Measurements from ENCODE around the gene PPM1H. TPM values are rescaled to one million over a fixed set of nuclear protein-coding genes. Genes with fewer than 3 reads are reported as not detected.

Gene PPM1H
- total RNA-seq, 1 experiment from 2014 or later: 0.22 TPM

DNA sequence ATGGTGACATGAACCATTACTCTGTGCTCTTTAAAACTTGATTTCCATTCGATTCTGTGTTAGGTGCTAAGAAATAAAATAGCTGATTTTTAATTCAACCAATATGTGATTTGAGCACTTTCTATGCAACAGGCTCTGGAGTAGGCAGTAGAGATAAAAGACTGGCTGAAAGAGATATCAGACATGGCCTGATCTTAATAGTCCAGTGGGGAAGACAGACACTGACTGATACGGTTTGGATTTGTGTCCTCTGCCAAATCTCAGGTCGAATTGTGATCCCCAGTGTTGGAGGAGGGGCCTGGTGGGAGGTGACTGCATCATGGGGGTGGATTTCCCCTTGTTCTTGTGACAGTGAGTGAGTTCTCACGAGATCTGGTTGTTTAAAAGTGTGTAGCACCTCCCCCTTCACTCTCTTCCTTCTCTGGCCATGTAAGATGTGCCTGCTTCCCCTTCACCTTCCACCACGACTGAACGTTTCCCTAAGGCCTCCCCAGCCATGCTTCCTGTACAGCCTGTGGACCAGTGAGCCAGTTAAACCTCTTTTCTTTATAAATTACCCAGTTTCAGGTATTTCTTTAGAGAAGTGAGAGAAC is 128.6 kb downstream of the PPM1H start:
- H3K4me3 ChIP-seq (ENCODE audit: low read length): no peak overlapping the region
- H3K27me3 ChIP-seq (ENCODE audit: low read length): 0 out of 2 replicates have a peak, but pooled peaks cover 2% of the 10 kb centered on the region
- no peaks in the 10 kb centered on the region for H3K36me3 ChIP-seq (ENCODE audit: insufficient read depth, low read length)
- DNase-seq: no peak
- no peaks in the 10 kb centered on the region for H3K9me3 ChIP-seq (ENCODE audit: low read length)
- H3K9me2 ChIP-seq (replicated peaks; ENCODE audit: insufficient read depth, low read length): no peaks in the 10 kb centered on the region
- H4K20me1 ChIP-seq (ENCODE audit: insufficient read depth, low read depth, low read length): no peaks in the 10 kb centered on the region
- no peak overlapping the region for H2AFZ ChIP-seq (ENCODE audit: low read length)
- no peaks in the 10 kb centered on the region for H3K79me2 ChIP-seq (ENCODE audit: low read length)
- no peak overlapping the region for H3K27ac ChIP-seq (ENCODE audit: low read length)
- H3K4me2 ChIP-seq (ENCODE audit: low read depth, low read length, poor library complexity, severe bottlenecking): no peak overlapping the region
- H3K4me1 ChIP-seq (ENCODE audit: low read length): no peaks in the 10 kb centered on the region
- no peak overlapping the region for H3K9ac ChIP-seq (ENCODE audit: low read length)

DNA sequence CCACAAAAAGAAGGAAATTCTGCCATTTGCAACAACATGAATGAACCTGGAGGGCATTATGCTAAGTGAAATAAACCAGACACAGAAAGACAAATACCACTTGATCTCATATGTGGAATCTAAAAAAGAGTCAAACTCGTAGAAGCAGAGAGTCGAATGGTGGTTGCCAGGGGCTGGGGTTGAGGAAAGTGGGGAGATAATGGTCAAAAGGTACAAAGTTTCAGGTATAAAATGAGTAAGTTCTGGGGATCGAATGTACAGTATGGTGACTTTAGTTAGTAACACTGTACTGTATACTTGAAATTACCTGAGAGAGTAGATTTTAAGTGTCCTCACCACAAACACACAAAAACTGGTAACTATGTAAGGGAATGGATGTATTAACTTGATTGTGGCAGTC is 129.4 kb downstream of the PPM1H start:
- Histone ChIP-seq H3K4me3 (ENCODE audit: low read length) (no peak overlapping the region), H3K79me2 (ENCODE audit: low read length) (no peaks in the 10 kb centered on the region), H3K27ac (ENCODE audit: low read length) (no peak overlapping the region), H3K27me3 (ENCODE audit: low read length) (0 out of 2 replicates have a peak, but pooled peaks cover 2% of the 10 kb centered on the region), H3K4me2 (ENCODE audit: low read depth, low read length, poor library complexity, severe bottlenecking) (no peak overlapping the region), H3K9me2 (replicated peaks; ENCODE audit: insufficient read depth, low read length) (no peaks in the 10 kb centered on the region), H3K9me3 (ENCODE audit: low read length) (no peaks in the 10 kb centered on the region), H3K36me3 (ENCODE audit: insufficient read depth, low read length) (no peaks in the 10 kb centered on the region), H3K4me1 (ENCODE audit: low read length) (no peaks in the 10 kb centered on the region), H3K9ac (ENCODE audit: low read length) (no peak overlapping the region), H2AFZ (ENCODE audit: low read length) (no peak overlapping the region), H4K20me1 (ENCODE audit: insufficient read depth, low read depth, low read length) (no peaks in the 10 kb centered on the region)
- DNase-seq: no peak

DNA sequence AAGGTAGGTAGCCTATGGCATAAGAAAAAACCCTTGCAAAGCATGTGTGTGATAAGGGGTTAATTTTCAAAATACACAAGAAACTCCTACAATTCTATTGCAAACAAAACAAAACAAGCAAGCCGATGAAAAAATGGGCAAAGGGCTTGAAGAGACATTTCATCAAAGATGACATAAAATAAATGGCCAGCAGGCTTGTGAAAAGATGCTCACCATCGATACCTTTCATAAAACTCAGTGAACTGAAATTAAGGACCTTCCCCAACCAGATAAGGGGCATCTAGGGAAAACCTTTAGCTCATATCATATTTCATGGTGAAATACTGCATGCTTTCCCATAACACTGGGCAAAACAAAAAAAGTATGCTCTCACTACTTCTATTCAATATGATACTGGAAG is 131.2 kb downstream of the PPM1H start:
- H3K27me3 ChIP-seq (ENCODE audit: low read length): 0 out of 2 replicates have a peak, but pooled peaks cover 2% of the 10 kb centered on the region
- H3K9me3 ChIP-seq (ENCODE audit: low read length): no peaks in the 10 kb centered on the region
- H3K27ac ChIP-seq (ENCODE audit: low read length): no peak overlapping the region
- no peak overlapping the region for H3K9ac ChIP-seq (ENCODE audit: low read length)
- no peak overlapping the region for H2AFZ ChIP-seq (ENCODE audit: low read length)
- H3K4me3 ChIP-seq (ENCODE audit: low read length): no peak overlapping the region
- no peak for DNase-seq
- H3K36me3 ChIP-seq (ENCODE audit: insufficient read depth, low read length): no peaks in the 10 kb centered on the region
- H3K79me2 ChIP-seq (ENCODE audit: low read length): no peaks in the 10 kb centered on the region
- no peak overlapping the region for H3K4me2 ChIP-seq (ENCODE audit: low read depth, low read length, poor library complexity, severe bottlenecking)
- no peaks in the 10 kb centered on the region for H4K20me1 ChIP-seq (ENCODE audit: insufficient read depth, low read depth, low read length)
- no peaks in the 10 kb centered on the region for H3K9me2 ChIP-seq (replicated peaks; ENCODE audit: insufficient read depth, low read length)
- no peaks in the 10 kb centered on the region for H3K4me1 ChIP-seq (ENCODE audit: low read length)

DNA sequence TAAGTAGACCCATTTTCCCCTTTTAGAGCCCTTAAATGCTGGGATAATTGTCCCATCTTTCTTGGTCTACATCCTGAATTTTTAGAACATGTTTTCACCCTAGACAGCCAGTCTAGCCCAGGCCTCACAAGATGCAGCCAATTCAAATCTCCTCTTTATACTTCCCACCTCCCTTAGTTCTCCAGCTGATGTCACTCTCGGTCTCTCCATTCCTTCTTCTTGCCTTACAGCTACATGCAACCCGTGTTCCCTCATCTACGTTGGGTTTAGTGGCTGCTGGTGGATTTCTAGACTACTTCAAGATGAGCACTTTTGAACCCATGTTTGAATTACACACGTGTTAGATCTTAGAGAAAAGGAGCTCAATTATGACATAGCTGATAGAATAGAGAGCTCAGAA is 132.0 kb downstream of the PPM1H start:
- H3K27me3 ChIP-seq (ENCODE audit: low read length): 0 out of 2 replicates have a peak, but pooled peaks cover 2% of the 10 kb centered on the region
- no peaks in the 10 kb centered on the region for H3K79me2 ChIP-seq (ENCODE audit: low read length)
- H3K4me3 ChIP-seq (ENCODE audit: low read length): no peak overlapping the region
- H3K9me3 ChIP-seq (ENCODE audit: low read length): no peaks in the 10 kb centered on the region
- no peaks in the 10 kb centered on the region for H3K36me3 ChIP-seq (ENCODE audit: insufficient read depth, low read length)
- no peaks in the 10 kb centered on the region for H4K20me1 ChIP-seq (ENCODE audit: insufficient read depth, low read depth, low read length)
- H3K9ac ChIP-seq (ENCODE audit: low read length): no peak overlapping the region
- H2AFZ ChIP-seq (ENCODE audit: low read length): no peak overlapping the region
- H3K9me2 ChIP-seq (replicated peaks; ENCODE audit: insufficient read depth, low read length): no peaks in the 10 kb centered on the region
- no peak overlapping the region for H3K4me2 ChIP-seq (ENCODE audit: low read depth, low read length, poor library complexity, severe bottlenecking)
- DNase-seq: no peak
- H3K27ac ChIP-seq (ENCODE audit: low read length): no peak overlapping the region
- H3K4me1 ChIP-seq (ENCODE audit: low read length): no peaks in the 10 kb centered on the region

DNA sequence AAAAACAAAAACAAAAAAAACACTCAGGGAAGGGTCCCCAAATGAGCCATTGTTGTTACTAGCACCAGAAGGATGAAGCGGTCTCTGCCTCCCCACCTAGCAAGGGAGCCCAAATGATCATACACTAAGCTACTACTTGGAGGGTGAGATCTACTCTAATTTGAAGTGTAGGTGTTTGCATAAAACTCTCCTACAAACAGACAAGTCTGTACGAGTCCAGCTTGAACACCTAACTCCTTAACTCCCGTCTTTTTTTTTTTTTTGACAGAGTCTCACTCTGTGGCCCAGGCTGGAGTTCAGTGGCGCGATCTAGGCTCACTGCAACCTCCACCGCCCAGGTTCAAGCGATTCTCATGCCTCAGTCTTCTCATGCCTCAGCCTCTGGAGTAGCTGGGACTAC is 132.6 kb downstream of the PPM1H start:
- H2AFZ ChIP-seq (ENCODE audit: low read length): no peak overlapping the region
- no peak overlapping the region for H3K27ac ChIP-seq (ENCODE audit: low read length)
- no peak overlapping the region for H3K4me3 ChIP-seq (ENCODE audit: low read length)
- no peak overlapping the region for H3K9ac ChIP-seq (ENCODE audit: low read length)
- no peak for DNase-seq
- no peaks in the 10 kb centered on the region for H3K4me1 ChIP-seq (ENCODE audit: low read length)
- no peaks in the 10 kb centered on the region for H3K36me3 ChIP-seq (ENCODE audit: insufficient read depth, low read length)
- H3K4me2 ChIP-seq (ENCODE audit: low read depth, low read length, poor library complexity, severe bottlenecking): no peak overlapping the region
- no peaks in the 10 kb centered on the region for H4K20me1 ChIP-seq (ENCODE audit: insufficient read depth, low read depth, low read length)
- no peaks in the 10 kb centered on the region for H3K79me2 ChIP-seq (ENCODE audit: low read length)
- H3K27me3 ChIP-seq (ENCODE audit: low read length): 0 out of 2 replicates have a peak, but pooled peaks cover 2% of the 10 kb centered on the region
- H3K9me3 ChIP-seq (ENCODE audit: low read length): no peaks in the 10 kb centered on the region
- H3K9me2 ChIP-seq (replicated peaks; ENCODE audit: insufficient read depth, low read length): no peaks in the 10 kb centered on the region

DNA sequence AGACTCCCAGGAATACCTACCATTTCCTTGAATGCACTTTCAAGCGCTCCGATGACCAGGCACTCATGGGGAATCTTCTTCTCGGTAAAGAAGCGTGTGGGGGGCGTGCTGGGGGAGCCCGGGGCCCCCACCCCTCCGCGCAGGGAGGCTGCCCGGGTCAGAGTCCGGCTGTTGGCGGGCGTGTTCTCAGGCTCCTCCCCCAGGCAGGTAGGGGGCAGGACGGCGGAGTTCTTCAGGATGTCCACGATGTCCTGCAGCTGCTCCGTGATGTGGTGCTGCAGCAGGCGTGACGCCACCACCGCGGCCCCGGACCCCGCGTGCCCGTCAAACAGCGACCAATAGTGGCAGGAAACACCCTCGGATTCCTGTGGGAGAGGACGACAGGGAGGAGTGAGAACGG is 133.2 kb downstream of the PPM1H start:
- Histone ChIP-seq H3K9me3 (ENCODE audit: low read length) (no peaks in the 10 kb centered on the region), H3K9ac (ENCODE audit: low read length) (no peak overlapping the region), H3K4me1 (ENCODE audit: low read length) (no peaks in the 10 kb centered on the region), H3K79me2 (ENCODE audit: low read length) (no peaks in the 10 kb centered on the region), H3K4me3 (ENCODE audit: low read length) (no peak overlapping the region), H3K9me2 (replicated peaks; ENCODE audit: insufficient read depth, low read length) (no peaks in the 10 kb centered on the region), H3K36me3 (ENCODE audit: insufficient read depth, low read length) (no peaks in the 10 kb centered on the region), H4K20me1 (ENCODE audit: insufficient read depth, low read depth, low read length) (no peaks in the 10 kb centered on the region), H3K27ac (ENCODE audit: low read length) (no peak overlapping the region), H3K4me2 (ENCODE audit: low read depth, low read length, poor library complexity, severe bottlenecking) (no peak overlapping the region), H2AFZ (ENCODE audit: low read length) (no peak overlapping the region), H3K27me3 (ENCODE audit: low read length) (0 out of 2 replicates have a peak, but pooled peaks cover 2% of the 10 kb centered on the region)
- no peak for DNase-seq

DNA sequence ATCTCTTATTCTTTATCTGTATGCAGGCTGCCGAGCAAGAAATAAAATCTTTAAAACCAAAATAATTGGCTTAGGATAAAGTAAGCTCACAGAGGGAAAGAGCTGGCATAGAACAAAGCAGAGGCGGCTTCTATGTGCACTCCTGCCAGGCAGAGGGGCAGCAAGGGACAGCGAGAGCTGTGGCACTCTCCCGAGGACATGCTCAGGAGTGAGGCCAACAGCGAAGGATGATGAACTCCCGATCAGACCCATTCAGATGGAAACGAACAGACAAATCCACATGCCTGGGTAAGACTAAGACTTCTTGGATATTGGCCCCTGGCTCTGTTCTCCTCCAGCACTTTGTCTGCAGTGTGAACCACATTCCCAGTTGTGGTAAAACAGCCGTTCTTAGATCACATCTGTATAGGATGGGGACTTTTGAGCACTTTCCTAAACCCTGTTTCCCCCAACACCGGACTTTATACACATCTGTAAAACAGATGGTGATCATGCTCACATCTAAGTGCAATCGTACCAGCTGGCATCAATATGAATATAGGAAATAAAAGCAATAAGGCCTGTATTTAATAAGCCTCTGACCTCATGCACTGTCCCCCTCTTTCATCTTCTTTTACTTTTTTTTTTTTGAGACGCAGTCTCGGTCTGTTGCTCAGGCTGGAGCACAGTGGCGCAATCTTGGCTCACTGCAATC is 134.1 kb downstream of the PPM1H start:
- Histone ChIP-seq H3K27ac (ENCODE audit: low read length) (no peak overlapping the region), H2AFZ (ENCODE audit: low read length) (no peak overlapping the region), H3K4me1 (ENCODE audit: low read length) (no peaks in the 10 kb centered on the region), H4K20me1 (ENCODE audit: insufficient read depth, low read depth, low read length) (no peaks in the 10 kb centered on the region), H3K79me2 (ENCODE audit: low read length) (no peaks in the 10 kb centered on the region), H3K9me3 (ENCODE audit: low read length) (no peaks in the 10 kb centered on the region), H3K4me2 (ENCODE audit: low read depth, low read length, poor library complexity, severe bottlenecking) (no peak overlapping the region), H3K9ac (ENCODE audit: low read length) (no peak overlapping the region), H3K36me3 (ENCODE audit: insufficient read depth, low read length) (no peaks in the 10 kb centered on the region), H3K27me3 (ENCODE audit: low read length) (0 out of 2 replicates have a peak, but pooled peaks cover 2% of the 10 kb centered on the region), H3K9me2 (replicated peaks; ENCODE audit: insufficient read depth, low read length) (no peaks in the 10 kb centered on the region), H3K4me3 (ENCODE audit: low read length) (no peak overlapping the region)
- DNase-seq: no peak

DNA sequence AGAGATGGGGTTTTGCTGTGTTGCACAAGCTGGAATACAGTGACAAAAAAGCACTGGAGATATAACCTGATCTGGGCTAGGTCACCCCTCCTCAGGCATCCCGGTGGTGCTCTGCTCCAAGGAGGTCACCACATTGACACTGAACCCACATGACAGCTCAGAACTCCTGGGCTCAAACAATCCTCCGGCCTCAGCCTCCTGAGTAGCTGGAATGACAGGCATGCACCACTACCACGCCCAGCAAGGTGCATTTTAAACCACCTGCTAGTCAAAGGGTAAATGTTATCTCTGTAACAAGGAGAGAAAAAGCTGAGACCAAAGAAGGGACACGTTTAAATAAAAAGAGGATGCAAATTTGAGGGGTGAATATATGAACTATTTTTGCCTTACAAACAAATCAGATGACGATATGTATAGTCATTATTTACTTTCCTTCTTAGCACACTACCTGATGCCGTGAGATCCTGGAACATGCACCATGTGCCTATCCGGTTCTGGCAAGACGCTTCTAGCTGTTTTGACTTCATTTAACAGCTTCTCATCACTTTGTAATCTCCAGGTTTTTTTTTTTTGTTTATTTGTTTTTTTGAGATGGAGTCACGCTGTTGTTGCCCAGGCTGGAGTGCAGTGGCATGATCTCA is 135.1 kb downstream of the PPM1H start:
- H3K27ac ChIP-seq (ENCODE audit: low read length): no peak overlapping the region
- H3K4me1 ChIP-seq (ENCODE audit: low read length): no peaks in the 10 kb centered on the region
- no peak for DNase-seq
- H3K4me2 ChIP-seq (ENCODE audit: low read depth, low read length, poor library complexity, severe bottlenecking): no peak overlapping the region
- H3K79me2 ChIP-seq (ENCODE audit: low read length): no peaks in the 10 kb centered on the region
- H3K27me3 ChIP-seq (ENCODE audit: low read length): 0 out of 2 replicates have a peak, but pooled peaks cover 2% of the 10 kb centered on the region
- H3K4me3 ChIP-seq (ENCODE audit: low read length): no peak overlapping the region
- H3K36me3 ChIP-seq (ENCODE audit: insufficient read depth, low read length): no peaks in the 10 kb centered on the region
- no peaks in the 10 kb centered on the region for H3K9me3 ChIP-seq (ENCODE audit: low read length)
- H3K9ac ChIP-seq (ENCODE audit: low read length): no peak overlapping the region
- no peaks in the 10 kb centered on the region for H4K20me1 ChIP-seq (ENCODE audit: insufficient read depth, low read depth, low read length)
- no peaks in the 10 kb centered on the region for H3K9me2 ChIP-seq (replicated peaks; ENCODE audit: insufficient read depth, low read length)
- H2AFZ ChIP-seq (ENCODE audit: low read length): no peak overlapping the region

Data from Karpas-422 (cell line).